Measurements from ENCODE around the gene WEE2. TPM values are rescaled to one million over a fixed set of nuclear protein-coding genes. Genes with fewer than 3 reads are reported as not detected.

The WEE2 gene
- not detected in 5 replicates for total RNA-seq (2022; extraction: Qiagen RNA extraction; ENCODE audit: low read depth)

DNA sequence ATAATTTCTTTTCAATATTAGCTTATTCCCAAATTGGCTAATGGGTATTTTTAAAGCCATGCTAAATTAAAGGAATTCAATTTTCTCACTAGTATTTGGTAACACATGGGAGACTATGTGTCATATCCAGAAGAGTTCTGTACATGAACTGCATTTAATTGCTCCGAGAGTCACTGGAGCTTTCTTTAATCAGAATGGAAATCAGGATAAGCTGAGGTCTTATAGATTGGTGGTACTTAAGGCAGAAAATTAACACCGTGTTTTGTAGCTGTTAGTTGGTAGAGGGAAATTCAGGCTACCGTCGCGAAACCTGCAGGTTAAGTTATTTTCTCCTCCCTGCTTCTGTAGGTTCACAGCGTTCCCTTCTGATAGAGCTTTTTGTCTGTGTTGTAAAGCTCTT is at the start of gene WEE2:
Gene WEE2, plus strand, starts transcription at position 3 of the 400 bp plus-strand sequence. CDS start 406 bp downstream, outside the sequence.

DNA sequence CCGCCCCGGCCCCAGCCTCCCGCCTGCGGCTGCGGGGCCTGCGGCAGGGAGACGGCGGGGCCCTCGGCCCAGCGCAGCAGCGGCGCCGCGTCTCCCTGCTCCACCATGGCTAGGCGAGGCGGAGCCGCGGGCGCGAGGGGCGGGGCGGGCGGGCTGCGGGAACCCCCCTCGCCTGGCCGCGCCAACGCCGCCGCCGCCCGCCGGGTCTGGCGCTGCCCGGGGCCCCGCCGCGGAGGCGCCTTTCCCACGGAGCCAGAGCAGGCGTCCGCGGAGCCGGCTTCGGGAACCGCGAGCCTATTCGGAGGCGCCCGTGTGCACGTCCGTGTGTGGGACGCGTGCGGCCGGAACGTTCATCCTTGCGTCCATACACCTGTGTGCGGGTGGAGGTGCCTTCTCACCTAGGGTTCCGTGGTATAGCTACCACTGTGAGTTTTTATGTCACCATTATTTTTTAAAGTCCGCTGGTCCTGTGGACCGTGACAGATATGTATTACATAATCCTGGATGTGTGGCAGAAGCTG is 6.0 kb upstream of the WEE2 start, which contains the start of gene DENND11:
Gene DENND11, minus strand, starts transcription at position 120 of the 521 bp plus-strand sequence. Its CDS starts 13 bp downstream, at position 107.

DNA sequence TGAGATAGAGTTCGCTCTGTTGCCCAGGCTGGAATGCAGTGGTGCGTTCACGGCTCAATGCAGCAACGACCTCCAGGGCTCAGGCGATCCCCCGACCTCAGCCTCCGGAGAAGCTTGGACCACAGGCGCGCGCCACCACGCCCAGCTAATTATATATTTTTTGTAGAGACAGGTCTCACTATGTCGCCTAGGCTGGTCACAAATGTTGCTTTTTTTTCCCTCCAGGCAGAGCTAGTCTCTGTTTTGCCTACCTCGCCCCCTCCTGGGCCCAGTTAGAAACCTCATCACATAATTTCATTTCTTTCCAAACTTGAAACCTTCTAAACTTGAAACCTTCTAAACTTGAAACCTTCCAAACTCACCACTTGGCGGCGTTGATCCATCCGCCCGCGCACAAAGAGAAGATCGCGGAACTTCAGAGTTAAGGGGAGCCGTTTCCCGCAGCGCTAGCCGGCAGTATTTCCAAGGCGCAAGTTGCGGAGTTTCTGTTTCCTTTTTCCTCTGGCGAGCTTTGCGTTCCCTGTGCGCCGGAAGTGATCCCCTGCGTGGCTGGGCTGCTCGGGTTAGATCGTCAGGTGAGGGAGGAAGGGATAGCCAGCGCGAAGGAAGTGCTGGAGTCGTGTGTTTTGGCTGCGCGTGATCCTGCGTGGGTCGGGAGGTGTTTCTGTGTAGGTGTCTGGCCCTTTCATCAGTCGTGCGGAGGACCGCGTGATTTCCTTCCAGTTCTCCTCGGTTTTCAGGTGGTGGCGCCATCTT is 29.9 kb downstream of the WEE2 start, which contains the start of gene SSBP1:
Gene SSBP1, plus strand, starts transcription at position 523 of the 756 bp plus-strand sequence. CDS start 809 bp downstream, outside the sequence.

DNA sequence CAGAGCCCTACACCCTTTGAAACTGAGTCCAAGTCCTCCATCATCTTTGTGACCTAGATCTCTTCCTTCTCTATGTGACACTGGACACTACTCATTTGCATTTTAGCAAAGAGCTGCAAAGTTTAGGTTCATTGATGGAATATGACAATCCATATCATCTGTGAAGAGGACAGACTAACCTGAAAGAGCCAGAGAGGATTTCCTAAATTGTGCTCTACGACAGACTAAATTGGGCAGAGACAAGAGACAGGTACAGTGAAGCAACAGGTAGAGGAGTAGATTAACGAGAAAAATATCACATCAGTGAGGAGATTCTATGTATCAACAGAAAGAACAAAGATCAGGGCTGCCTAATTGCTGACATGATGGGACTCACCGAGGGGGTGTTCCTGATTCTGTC is 55.6 kb downstream of the WEE2 start, which contains the start of gene TAS2R3:
Gene TAS2R3, plus strand, starts transcription at position 301 of the 400 bp plus-strand sequence. Its CDS starts 62 bp downstream, at position 363.

DNA sequence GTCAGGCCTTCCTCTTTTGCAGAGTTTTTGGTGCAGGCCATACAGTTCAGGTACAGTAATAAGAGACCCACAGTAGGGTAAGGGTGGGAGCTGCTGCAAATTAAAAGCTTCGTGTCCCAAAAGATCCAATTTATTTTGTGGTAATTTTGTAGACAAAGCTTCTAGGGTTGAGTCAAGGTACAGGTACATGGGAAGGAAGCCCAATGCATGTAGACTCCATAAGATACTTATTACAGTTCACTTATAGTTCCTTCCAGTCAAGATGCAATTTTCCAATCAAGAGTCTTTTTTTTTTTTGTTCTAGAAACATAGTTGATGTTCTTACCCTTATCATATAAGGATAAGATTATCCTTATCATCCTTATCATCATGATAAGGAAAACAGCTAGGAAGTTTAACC is 68.2 kb downstream of the WEE2 start, which contains the start of gene TAS2R4:
Gene TAS2R4, plus strand, starts transcription at position 301 of the 400 bp plus-strand sequence. CDS start 1,815 bp downstream, outside the sequence.

Other genes with a start within 250 kb of the WEE2 start
- gene AGK, start 156.9 kb upstream of the WEE2 start, total RNA-seq (2022; extraction: Qiagen RNA extraction; ENCODE audit: low read depth): 27.8 to 35.9 TPM (median 31.3 TPM) in 5 replicates
- 5.5 to 7.2 TPM (median 6.5 TPM) in 5 replicates for gene DENND11, start 6.2 kb upstream of the WEE2 start, total RNA-seq (2022; extraction: Qiagen RNA extraction; ENCODE audit: low read depth)
- 283 to 344 TPM (median 297 TPM) in 5 replicates for gene SSBP1, start 30.0 kb downstream of the WEE2 start, total RNA-seq (2022; extraction: Qiagen RNA extraction; ENCODE audit: low read depth)
- 0.14 TPM in 1 of 5 replicates, not detected in the others for gene TAS2R3, start 55.7 kb downstream of the WEE2 start, total RNA-seq (2022; extraction: Qiagen RNA extraction; ENCODE audit: low read depth)
- 0.12 to 0.17 TPM (median 0.13 TPM) in 4 of 5 replicates, not detected in the other for gene TAS2R4, start 68.3 kb downstream of the WEE2 start, total RNA-seq (2022; extraction: Qiagen RNA extraction; ENCODE audit: low read depth)
- gene TAS2R5, start 81.9 kb downstream of the WEE2 start, total RNA-seq (2022; extraction: Qiagen RNA extraction; ENCODE audit: low read depth): 0.37 to 0.51 TPM (median 0.41 TPM) in 5 replicates
- gene PRSS37, start 133.1 kb downstream of the WEE2 start, total RNA-seq (2022; extraction: Qiagen RNA extraction; ENCODE audit: low read depth): not detected in 5 replicates
- not detected in 5 replicates for gene OR9A4, start 208.0 kb downstream of the WEE2 start, total RNA-seq (2022; extraction: Qiagen RNA extraction; ENCODE audit: low read depth)
- gene CLEC5A, start 238.6 kb downstream of the WEE2 start, total RNA-seq (2022; extraction: Qiagen RNA extraction; ENCODE audit: low read depth): not detected in 5 replicates